ENCODE data around the gene APOBEC3F. TPM values are rescaled to one million over a fixed set of nuclear protein-coding genes. Genes with fewer than 3 reads are reported as not detected.
"Not testable (repeated sequence)": the region's sequence is repeated elsewhere in the genome, so short reads cannot be mapped to it uniquely, and the experiment has no call there.

The APOBEC3F gene
- total and polyA plus RNA-seq, 2 donors (not counting 1 experiment from before 2014, with no cell fraction given) = 23.3 to 76.8 TPM

DNA sequence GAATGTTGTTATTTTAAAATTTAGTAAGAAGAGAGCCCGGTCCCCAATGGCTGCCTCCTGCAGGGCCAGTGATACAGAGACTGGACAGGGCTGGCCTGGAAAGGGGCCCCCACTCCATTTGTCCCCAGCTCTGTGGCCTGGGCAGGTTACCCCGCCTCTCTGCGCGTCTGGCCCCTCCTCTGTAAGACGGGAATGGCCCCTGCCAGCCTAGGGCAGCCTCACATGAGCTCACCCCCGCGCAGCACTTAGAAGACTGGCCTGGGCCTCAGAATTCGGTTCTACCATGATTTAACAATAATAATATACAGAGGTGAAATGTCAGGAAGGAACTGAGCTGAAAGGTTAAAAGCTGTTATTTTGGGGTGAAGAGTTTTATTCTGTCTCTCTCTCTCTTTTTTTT lies 37.7 kb downstream of the APOBEC3F start:
- Histone ChIP-seq H3K36me3 (replicated peaks in 1 of 2; ENCODE audit: control extremely low read depth in 1 of 2, control insufficient read depth in 1 of 2, extremely low read depth in 1 of 2, insufficient read depth in 2 of 2, low read length in 1 of 2) (peaks cover 1 to 35% of the 10 kb centered on the region in 2 experiments), H2AFZ (ENCODE audit: insufficient read depth, low read depth, low read length, poor library complexity, severe bottlenecking) (no peak overlapping the region), H3K27me3 (replicated peaks in 1 of 4; ENCODE audit: control extremely low read depth in 1 of 4, control insufficient read depth in 3 of 4, insufficient read depth in 4 of 4, low read length in 3 of 4) (no peaks in the 10 kb centered on the region), H3K4me1 (ENCODE audit: control insufficient read depth in 2 of 2, insufficient read depth in 2 of 2, low read length in 2 of 2) (peaks cover 37 to 68% of the 10 kb centered on the region in 2 donors), H3K4me3 (ENCODE audit: control extremely low read depth in 1 of 5, extremely low read depth in 1 of 5, insufficient read depth in 1 of 5, low read depth in 2 of 5, low read length in 4 of 5) (peak overlapping the region in 4 of 5 experiments; percentile 15 to 74 (median 60)), H3K9me3 (ENCODE audit: control extremely low read depth in 1 of 3, control insufficient read depth in 2 of 3, insufficient read depth in 1 of 3, low read length in 2 of 3) (no peaks in the 10 kb centered on the region), H3K27ac (ENCODE audit: low read length in 2 of 2) (peak overlapping the region; percentile 81 to 94), H3K4me2 (replicated peaks; ENCODE audit: low read depth, low read length, poor library complexity, severe bottlenecking) (peak overlapping the region; percentile 83), H3K9ac (ENCODE audit: low read length) (peak overlapping the region; percentile 72), H3K79me2 (ENCODE audit: control insufficient read depth, insufficient read depth, low read length) (peaks cover 55% of the 10 kb centered on the region), H4K20me1 (ENCODE audit: control insufficient read depth, insufficient read depth, low read length, poor library complexity, severe bottlenecking) (peaks cover 11% of the 10 kb centered on the region)
- TF ChIP-seq, protein P1, sequence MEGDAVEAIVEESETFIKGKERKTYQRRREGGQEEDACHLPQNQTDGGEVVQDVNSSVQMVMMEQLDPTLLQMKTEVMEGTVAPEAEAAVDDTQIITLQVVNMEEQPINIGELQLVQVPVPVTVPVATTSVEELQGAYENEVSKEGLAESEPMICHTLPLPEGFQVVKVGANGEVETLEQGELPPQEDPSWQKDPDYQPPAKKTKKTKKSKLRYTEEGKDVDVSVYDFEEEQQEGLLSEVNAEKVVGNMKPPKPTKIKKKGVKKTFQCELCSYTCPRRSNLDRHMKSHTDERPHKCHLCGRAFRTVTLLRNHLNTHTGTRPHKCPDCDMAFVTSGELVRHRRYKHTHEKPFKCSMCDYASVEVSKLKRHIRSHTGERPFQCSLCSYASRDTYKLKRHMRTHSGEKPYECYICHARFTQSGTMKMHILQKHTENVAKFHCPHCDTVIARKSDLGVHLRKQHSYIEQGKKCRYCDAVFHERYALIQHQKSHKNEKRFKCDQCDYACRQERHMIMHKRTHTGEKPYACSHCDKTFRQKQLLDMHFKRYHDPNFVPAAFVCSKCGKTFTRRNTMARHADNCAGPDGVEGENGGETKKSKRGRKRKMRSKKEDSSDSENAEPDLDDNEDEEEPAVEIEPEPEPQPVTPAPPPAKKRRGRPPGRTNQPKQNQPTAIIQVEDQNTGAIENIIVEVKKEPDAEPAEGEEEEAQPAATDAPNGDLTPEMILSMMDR (IDR thresholded peaks at IDR 0.05) = no peak
- no peak for TF ChIP-seq EZH2 (IDR thresholded peaks at IDR 0.05; ENCODE audit: borderline replicate concordance, insufficient read depth, low read depth, low read length, poor library complexity, severe bottlenecking)
- CTCF ChIA-PET = interaction anchor here (1.4 to 1.9 kb wide), 3 partner anchors 37 to 75 kb away, joined by 3 to 7 read pairs (median 4); no protein-coding TSS in a partner anchor
- intact Hi-C loops (cut with micrococcal nuclease) = no loop called here
- POLR2A ChIA-PET = interaction anchor here (0.5 to 3.3 kb wide), 5 partner anchors 12 to 409 kb away, joined by 3 to 13 read pairs (median 3); no protein-coding TSS in a partner anchor
- 82% methylated on average over 4 of the region's 8 CpGs for WGBS (ENCODE audit: insufficient coverage)
- peak overlapping the region; percentile 94 for H3K4me3 Mint-ChIP-seq
- H3K27ac Mint-ChIP-seq = peak overlapping the region; percentile 96
- no peak for DNase-seq
- no peaks in the 10 kb centered on the region for H3K27me3 Mint-ChIP-seq
- no peak for ATAC-seq (ENCODE audit: low read depth)
- H3K9me3 Mint-ChIP-seq (ENCODE audit: insufficient read depth) = no peaks in the 10 kb centered on the region
- H3K4me1 Mint-ChIP-seq = peaks cover 59% of the 10 kb centered on the region

DNA sequence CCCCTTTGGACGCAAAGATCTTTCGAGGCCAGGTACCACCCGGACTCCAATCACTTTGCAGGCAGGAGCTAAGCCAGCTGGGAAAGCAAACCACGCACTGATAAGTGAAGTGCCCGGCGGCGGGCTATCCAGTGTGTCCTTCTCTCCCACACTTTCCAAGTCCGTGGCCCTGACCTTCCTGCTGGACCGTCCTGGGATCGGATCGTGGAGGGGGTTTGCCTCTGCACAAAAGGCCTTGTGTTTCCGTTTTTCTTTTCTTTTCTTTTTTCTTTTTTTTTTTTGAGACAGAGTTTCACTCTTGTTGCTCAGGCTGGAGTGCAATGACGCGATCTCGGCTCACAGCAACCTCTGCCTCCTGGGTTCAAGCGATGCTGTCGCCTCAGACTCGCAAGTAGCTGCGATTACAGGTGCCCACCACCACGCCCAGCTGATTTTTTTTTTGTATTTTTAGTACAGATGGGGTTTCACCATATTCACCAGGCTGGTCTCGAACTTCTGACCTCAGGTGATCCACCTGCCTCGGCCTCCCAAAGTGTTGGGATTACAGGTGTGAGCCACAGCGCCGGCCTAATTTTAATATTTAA lies 38.5 kb downstream of the APOBEC3F start:
- H3K27ac ChIP-seq (ENCODE audit: low read length in 2 of 2) = peak overlapping the region; percentile 81 to 94
- peaks cover 54% of the 10 kb centered on the region for H3K4me1 Mint-ChIP-seq
- DNase-seq; H3K4me3 ChIP-seq (ENCODE audit: control extremely low read depth in 1 of 5, extremely low read depth in 1 of 5, insufficient read depth in 1 of 5, low read depth in 2 of 5, low read length in 4 of 5); H3K27me3 Mint-ChIP-seq; H3K4me2 ChIP-seq (replicated peaks; ENCODE audit: low read depth, low read length, poor library complexity, severe bottlenecking); H3K9me3 Mint-ChIP-seq (ENCODE audit: insufficient read depth); H3K27me3 ChIP-seq (replicated peaks in 1 of 4; ENCODE audit: control extremely low read depth in 1 of 4, control insufficient read depth in 3 of 4, insufficient read depth in 4 of 4, low read length in 3 of 4); H2AFZ ChIP-seq (ENCODE audit: insufficient read depth, low read depth, low read length, poor library complexity, severe bottlenecking); H3K9ac ChIP-seq (ENCODE audit: low read length); H3K9me3 ChIP-seq (ENCODE audit: control extremely low read depth in 1 of 3, control insufficient read depth in 2 of 3, insufficient read depth in 1 of 3, low read length in 2 of 3); intact Hi-C loops (cut with micrococcal nuclease); ATAC-seq (ENCODE audit: low read depth): not testable (repeated sequence)
- peak overlapping the region; percentile 96 for H3K27ac Mint-ChIP-seq
- H3K4me3 Mint-ChIP-seq = peak overlapping the region; percentile 94
- H3K79me2 ChIP-seq (ENCODE audit: control insufficient read depth, insufficient read depth, low read length) = peaks cover 61% of the 10 kb centered on the region
- ChIA-PET POLR2A (interaction anchor here (0.5 to 3.3 kb wide), 8 partner anchors 10 to 46 kb away, joined by 3 to 13 read pairs (median 3); no protein-coding TSS in a partner anchor), CTCF (interaction anchor here (1.4 to 2.4 kb wide), 6 partner anchors 10 to 76 kb away, joined by 3 to 7 read pairs (median 4); no protein-coding TSS in a partner anchor)
- peaks cover 1 to 40% of the 10 kb centered on the region in 2 experiments for H3K36me3 ChIP-seq (replicated peaks in 1 of 2; ENCODE audit: control extremely low read depth in 1 of 2, control insufficient read depth in 1 of 2, extremely low read depth in 1 of 2, insufficient read depth in 2 of 2, low read length in 1 of 2)
- peaks cover 31 to 60% of the 10 kb centered on the region in 2 donors for H3K4me1 ChIP-seq (ENCODE audit: control insufficient read depth in 2 of 2, insufficient read depth in 2 of 2, low read length in 2 of 2)
- WGBS (ENCODE audit: insufficient coverage) = 77% methylated on average over 8 of the region's 24 CpGs
- peaks cover 11% of the 10 kb centered on the region for H4K20me1 ChIP-seq (ENCODE audit: control insufficient read depth, insufficient read depth, low read length, poor library complexity, severe bottlenecking)
